ENCODE results near the gene PHC2.

The PHC2 gene

DNA sequence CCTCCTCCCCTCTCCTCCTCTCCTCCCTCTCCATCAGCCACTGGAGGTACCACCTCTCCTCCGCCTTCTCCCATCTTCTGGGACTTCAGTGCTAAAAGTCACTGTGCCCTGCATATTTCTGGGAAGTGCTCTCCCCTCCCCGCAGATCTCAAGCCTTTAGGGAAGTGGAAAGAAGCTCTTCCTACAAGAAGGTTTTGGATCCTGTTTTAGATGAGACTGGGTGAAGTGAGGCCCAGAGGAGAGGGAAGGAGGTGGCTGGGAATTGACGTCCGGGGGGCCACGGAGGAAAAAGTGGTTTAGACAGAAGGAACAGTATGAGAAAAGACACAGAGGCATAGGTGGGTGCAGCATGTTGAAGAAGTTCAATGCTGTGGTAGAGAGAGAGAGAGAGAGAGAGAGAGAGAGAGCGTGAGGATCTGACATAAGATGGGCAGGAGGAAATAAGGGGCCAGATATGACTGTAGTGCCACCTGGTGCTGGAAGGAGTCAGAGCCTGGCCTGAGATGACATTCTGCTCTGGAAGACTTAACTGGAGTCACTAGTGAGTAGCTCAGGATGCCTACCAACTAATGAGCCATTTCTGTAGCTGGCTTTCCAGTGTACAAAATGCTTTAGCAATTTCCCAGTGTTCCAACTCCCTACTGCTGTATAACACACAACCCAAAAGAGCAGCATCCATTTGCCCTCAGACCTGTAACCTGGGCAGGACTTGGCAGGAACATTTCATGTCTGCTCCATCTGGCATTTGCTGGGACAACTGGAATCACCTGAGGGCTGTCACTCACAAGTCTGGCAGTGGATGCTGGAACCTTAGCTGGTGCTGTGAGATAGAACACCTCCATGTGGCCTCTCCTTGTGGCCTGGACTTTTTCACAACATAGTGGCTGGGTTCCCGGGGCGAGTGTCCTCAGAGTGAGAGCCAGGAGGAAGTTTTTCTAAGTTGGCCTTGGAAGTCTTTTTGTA lies 24.9 kb upstream of the PHC2 start:
- FAIRE-seq (peak; percentile 77), DNase-seq (ENCODE audit: insufficient read length, low spot score) (peak; percentile 72)

DNA sequence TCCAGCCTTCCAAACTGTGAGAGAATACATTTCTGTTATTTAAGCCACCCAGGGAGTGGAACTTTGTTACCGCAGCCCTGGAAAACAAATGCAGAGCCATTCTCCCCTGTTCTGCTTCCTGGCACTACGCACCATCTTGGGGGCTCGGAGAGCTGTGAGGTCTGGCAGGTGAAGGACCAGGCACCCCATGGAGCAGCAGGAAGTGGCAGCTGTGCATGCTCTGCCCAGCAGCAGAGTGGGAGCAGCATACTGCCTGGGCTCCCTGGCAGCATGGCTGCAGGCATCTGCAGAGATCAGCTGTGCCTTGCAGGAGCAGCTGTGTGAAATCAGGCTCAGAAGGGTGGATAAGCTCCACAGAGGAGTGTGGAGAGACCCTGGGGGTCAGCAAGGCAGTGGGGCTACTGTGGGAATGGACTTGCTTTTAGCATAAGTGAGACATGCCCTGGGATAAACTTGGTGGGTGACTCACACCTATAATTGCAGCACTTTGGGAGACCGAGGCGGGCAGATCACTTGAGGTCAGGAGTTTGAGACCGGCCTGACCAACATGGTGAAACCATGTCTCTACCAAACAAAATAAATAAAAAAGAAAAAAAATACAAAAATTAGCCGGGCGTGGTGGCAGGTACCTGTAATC lies 23.9 kb upstream of the PHC2 start:
- no peak for DNase-seq (ENCODE audit: insufficient read length, low spot score)
- FAIRE-seq: no peak

DNA sequence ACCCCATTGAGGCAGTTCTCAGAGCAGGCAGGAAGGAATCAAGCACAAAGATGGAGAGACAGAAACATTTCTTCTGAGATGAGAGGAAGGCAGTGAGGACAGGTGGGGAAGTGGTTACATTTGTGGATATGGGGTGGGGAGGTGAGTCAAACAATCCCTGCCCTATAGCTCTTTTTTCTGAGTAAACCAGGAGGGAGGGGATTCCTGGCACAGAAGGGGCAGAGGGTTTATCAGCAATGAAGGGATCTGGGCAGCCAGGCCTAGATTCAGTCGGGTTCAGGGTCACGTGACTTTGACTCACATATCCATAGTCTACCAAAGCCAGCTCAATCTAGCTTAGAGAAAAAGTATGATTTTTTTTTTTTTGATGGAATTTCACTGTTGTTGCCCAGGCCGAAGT lies 15.7 kb upstream of the PHC2 start:
- FAIRE-seq (no peak), DNase-seq (ENCODE audit: insufficient read length, low spot score) (no peak)

GRCh38 chr1:33445108-33445507 lies 14.2 kb upstream of the PHC2 start:
- DNase-seq (ENCODE audit: insufficient read length, low spot score) (no peak), FAIRE-seq (no peak)

GRCh38 chr1:33443705-33444180 lies 12.8 kb upstream of the PHC2 start:
- peak; percentile 72 for FAIRE-seq
- DNase-seq (ENCODE audit: insufficient read length, low spot score): peak; percentile 51

DNA sequence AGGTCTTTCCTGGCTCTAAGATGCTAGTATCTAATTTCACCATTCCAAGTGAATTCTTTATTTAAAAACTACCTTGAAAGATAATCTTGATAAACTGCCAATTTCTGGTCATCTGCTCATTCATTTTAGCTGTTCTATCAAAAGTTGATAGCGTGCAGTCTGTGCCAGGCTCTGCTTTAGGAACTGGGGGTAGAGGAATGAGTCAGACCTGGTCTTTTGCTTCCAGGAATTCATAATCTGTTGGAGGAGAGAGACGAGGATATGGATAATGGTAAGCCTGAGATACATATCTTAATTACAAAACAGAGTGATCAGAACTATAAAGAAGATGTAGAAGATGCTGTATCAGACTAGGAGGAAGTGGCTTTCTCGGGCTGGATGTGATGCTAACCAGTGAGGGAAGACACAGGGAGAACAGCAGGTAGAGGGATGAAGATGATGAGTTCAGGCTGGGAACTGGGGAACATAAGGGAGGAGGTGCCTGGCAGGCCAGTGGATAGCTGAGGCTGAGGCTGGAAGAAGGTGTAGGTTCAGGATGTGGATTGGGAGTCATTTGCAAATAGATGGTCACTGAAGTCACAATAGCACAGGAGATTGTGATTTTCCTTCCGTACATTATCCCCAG lies 12.3 kb upstream of the PHC2 start:
- DNase-seq (ENCODE audit: insufficient read length, low spot score) (no peak), FAIRE-seq (no peak)

- FAIRE-seq: no peak
- DNase-seq (ENCODE audit: insufficient read length, low spot score): no peak
Measured at GRCh38 chr1:33442141-33442540, 11.2 kb upstream of the PHC2 start.

DNA sequence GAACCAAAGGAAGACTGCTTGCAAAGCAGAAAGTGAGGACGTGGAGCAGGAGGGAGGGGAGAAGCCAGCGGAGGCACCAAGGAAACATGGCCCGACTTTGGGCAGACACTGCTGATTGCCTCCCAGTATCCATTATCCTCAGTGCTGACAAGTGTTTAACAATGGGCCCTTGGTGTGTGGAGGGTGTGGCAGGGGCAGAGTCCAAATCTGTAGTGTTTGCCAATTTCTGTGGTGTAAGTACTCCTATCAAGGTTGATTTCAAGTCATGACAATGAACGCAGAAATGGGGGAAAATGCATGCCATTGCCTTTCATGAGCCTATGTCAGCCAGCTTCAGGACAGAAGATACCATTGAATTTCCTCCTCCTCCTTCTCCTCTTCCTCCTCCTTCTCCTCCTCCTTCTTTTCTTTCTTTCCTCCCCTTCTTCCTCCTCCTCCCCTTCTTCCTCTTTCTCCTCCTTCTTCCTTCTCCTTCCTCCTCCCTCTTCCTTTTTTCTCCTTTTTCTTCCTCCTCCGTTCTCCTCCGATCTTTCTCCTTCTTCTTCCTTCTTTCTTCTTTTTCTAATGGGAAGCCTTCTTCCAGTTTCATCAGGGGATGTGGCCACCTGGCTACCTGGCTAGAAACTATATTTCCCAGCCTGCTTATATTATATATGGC lies 10.3 kb upstream of the PHC2 start:
- no peak for DNase-seq (ENCODE audit: insufficient read length, low spot score)
- FAIRE-seq: no peak

- DNase-seq (ENCODE audit: insufficient read length, low spot score): no peak
- no peak for FAIRE-seq
Measured at GRCh38 chr1:33439662-33440061, 8.8 kb upstream of the PHC2 start.

DNA sequence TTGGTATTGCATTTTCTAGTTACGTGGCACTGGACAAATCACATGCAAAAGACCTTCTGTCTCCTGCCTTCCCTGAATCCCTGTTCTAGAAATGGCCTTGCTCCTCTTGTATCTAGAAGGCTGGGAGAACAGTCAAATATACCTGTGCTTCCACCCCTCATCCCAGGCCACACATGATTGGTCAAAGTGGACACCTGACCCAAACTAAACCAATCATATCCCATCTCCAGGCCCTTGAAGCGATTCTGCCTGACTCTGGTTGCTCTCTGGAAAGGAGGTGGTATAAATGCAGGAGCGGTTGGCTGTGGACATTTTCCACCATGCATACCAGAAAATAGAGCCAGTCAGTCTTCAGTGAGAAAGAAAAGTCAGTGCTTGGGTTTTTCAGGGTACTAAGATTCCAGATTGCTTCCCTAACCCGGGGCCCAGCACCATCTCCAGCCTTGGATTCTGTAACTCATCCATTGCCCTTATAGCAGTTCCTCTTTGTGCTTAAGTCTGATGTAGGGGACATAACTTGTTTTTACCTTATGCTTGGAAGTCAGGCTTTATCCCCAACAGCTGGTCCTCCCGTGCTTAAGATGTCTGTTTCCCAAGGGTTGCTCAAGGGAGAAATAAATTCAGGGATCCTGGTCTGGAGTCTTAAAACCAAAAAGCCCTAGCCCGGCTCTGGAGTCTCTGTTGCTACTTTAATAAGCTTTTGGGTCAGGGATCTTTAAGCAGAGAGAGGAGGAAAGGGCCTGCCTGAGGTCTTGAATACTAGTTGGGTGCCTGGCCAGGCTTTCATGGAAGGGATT lies 7.7 kb upstream of the PHC2 start:
- DNase-seq (ENCODE audit: insufficient read length, low spot score): no peak
- no peak for FAIRE-seq

GRCh38 chr1:33436557-33437285 lies 5.8 kb upstream of the PHC2 start:
- DNase-seq (ENCODE audit: insufficient read length, low spot score): no peak
- FAIRE-seq: no peak

DNA sequence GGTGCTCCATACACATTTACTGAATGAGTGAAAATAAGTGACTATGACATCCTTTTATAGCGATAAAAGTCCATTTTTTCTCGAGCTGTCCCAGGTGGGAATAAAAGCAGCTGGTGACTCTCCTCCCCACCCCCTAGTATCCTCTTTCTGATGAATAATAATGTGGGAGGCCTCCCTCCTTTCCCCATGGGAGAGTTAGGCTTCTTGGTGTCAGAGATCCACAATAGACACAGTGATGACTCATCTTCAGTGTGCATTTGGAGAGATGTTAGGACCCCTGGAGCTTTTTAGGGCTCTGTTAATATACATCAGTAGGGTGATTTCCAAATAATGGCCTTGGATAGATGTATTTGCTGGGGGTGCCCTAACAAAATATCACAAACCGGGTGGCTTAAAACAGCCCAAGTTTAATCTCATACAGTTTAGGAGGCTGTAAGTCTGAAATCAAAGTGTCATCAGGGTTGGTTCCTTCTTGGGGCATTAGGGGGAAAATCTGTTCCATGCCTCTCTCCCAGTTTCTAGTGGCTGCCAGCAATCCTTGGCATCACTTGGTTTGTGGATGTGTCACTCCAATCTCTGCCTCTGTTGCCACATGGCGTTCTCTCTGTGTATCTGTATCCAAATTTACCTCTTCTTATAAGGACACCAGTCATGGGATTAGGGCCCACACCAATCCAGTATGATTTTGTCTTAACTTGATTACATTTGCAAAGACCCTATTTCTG lies 4.4 kb upstream of the PHC2 start:
- no peak for FAIRE-seq
- no peak for DNase-seq (ENCODE audit: insufficient read length, low spot score)

GRCh38 chr1:33434363-33434750 lies 3.5 kb upstream of the PHC2 start:
- no peak for FAIRE-seq
- no peak for DNase-seq (ENCODE audit: insufficient read length, low spot score)

GRCh38 chr1:33433509-33434362 lies 2.8 kb upstream of the PHC2 start:
- FAIRE-seq (peak; percentile 74), DNase-seq (ENCODE audit: insufficient read length, low spot score) (peak; percentile 76)

DNA sequence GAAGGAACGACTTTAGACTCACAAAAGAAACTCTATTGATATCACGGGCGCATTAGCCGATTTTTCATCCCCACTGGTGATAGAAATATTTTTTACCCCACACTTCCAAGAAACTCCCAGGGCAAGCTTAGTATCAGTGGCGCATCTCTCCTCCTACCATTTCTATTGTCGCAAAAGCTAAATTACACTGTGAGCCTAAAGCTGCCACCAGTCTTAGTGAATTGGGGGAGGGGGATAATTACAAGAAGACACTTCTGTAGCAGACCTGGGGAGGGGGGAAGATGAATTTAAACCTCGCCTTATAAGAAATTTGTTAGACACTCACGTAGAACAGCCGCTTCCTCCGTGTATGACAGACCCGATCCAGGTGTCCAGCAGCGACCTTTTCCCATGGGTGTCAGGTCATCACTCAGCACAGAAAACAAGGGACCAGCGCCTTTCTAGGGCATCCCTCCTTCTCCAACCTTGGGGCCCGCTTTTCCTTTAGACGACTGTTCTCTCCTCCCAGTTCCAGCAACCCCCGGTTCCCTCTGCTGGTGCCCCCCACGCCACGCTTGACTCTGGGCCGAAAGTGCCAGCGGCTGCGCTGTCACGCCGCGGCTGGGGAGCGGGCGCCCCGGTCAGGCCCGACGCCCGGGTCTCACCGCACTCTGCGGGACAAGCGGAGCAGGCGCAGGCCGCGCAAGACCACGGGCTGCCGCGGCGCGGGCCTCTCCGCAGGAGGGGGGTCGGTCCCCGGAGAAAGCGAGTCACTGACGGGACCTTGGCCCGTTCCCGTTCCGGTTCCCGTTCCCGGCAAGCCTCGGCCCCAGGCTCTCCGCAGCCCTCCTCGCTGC lies 821 bp downstream of the PHC2 start:
- DNase-seq (ENCODE audit: insufficient read length, low spot score) (no peak), FAIRE-seq (no peak)

DNA sequence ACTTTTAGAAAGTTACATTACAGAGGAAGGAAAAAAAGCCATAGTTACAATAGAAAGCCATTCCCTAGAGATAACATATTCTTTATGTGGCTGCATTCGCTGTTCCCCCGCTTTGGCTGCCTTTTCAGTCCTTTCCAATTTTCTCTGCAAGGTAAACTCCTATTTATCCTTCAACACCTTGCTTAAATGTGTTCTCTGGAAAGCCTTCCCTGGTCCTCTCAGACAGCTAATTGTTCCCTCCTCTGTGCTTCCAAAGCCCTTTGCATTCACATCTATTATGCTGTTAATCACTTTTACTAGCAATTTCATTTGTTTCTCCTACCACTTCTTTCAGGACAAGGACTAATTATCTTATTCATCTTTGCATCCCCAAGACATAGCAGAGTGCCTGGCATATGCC lies 1.6 kb downstream of the PHC2 start:
- FAIRE-seq (no peak), DNase-seq (ENCODE audit: insufficient read length, low spot score) (no peak)

DNA sequence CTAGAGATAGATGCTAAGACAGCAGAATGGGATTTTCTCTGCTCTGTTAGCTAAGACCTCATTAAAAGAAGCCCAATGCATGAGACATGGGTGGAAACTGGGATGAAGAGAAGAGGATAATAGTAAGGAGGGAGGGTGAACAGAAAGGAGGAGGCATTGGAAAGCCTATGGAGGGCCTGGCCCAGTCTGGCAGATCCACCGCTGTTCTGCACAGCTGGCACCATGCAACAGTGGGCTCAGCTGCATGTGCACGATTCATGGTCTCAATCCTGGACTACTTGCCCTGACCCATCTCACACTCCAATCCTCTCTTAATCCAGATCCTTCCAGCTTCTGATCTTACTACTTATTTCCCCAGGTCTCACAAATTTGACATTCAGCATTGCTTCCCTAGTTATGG lies 2.2 kb downstream of the PHC2 start:
- FAIRE-seq (no peak), DNase-seq (ENCODE audit: insufficient read length, low spot score) (no peak)

Measured in HTR-8/SVneo (cell line).